ENCODE results near the gene NTRK2.

The NTRK2 gene

GRCh38 chr9:84993105-84993504 lies 323.6 kb downstream of the NTRK2 start:
- no peak for DNase-seq

GRCh38 chr9:84996029-84996428 lies 326.5 kb downstream of the NTRK2 start:
- DNase-seq = no peak

GRCh38 chr9:84996716-84997115 lies 327.2 kb downstream of the NTRK2 start:
- no peak for DNase-seq

GRCh38 chr9:84997472-84997871 lies 327.9 kb downstream of the NTRK2 start:
- DNase-seq = no peak

GRCh38 chr9:84998639-84999038 lies 329.1 kb downstream of the NTRK2 start:
- DNase-seq = no peak

GRCh38 chr9:84999788-85000187 lies 330.3 kb downstream of the NTRK2 start:
- DNase-seq = no peak

GRCh38 chr9:85001925-85002324 lies 332.4 kb downstream of the NTRK2 start:
- no peak for DNase-seq

- no peak for DNase-seq
Measured at GRCh38 chr9:85004818-85005413, 335.4 kb downstream of the NTRK2 start.

GRCh38 chr9:85007748-85008147 lies 338.2 kb downstream of the NTRK2 start:
- DNase-seq = no peak

GRCh38 chr9:85008215-85008614 lies 338.7 kb downstream of the NTRK2 start:
- DNase-seq = no peak

- DNase-seq = no peak
Measured at GRCh38 chr9:85009251-85009650, 339.7 kb downstream of the NTRK2 start.

- no peak for DNase-seq
Measured at GRCh38 chr9:85013703-85014102, 344.2 kb downstream of the NTRK2 start.

GRCh38 chr9:85014292-85014691 lies 344.8 kb downstream of the NTRK2 start:
- DNase-seq = no peak

GRCh38 chr9:85016384-85017006 lies 347.0 kb downstream of the NTRK2 start:
- no peak for DNase-seq

GRCh38 chr9:85020791-85021190 lies 351.3 kb downstream of the NTRK2 start:
- no peak for DNase-seq

- no peak for DNase-seq
Measured at GRCh38 chr9:85021686-85022085, 352.2 kb downstream of the NTRK2 start.

- no peak for DNase-seq
Measured at GRCh38 chr9:85024374-85024773, 354.8 kb downstream of the NTRK2 start.

- no peak for DNase-seq
Measured at GRCh38 chr9:85025638-85026037, 356.1 kb downstream of the NTRK2 start.

- DNase-seq = no peak
Measured at GRCh38 chr9:85027870-85028269, 358.3 kb downstream of the NTRK2 start.

- no peak for DNase-seq
Measured at GRCh38 chr9:85030316-85030715, 360.8 kb downstream of the NTRK2 start.

- DNase-seq = no peak
Measured at GRCh38 chr9:85036496-85036895, 367.0 kb downstream of the NTRK2 start.

GRCh38 chr9:85038061-85038460 lies 368.5 kb downstream of the NTRK2 start:
- no peak for DNase-seq

GRCh38 chr9:85038824-85039608 lies 369.5 kb downstream of the NTRK2 start:
- no peak for DNase-seq

GRCh38 chr9:85040146-85040545 lies 370.6 kb downstream of the NTRK2 start:
- no peak for DNase-seq
